SK-N-SH treated with all-trans-retinoic acid at 6 μM for 48 hours (cell line): Measurements from ENCODE around the gene RAB25.

Experiments used
- ATAC-seq: fragments of 200-7000 bp; cut with Tn5 transposase; 3 replicates; pipeline ENCODE4 v1.9.1; 2020; ENCODE audit warnings: mild to moderate bottlenecking, moderate library complexity
- ARNTL ChIP-seq: fragments of 450-650 bp; formaldehyde crosslinking; IDR thresholded peaks from 2 replicates; pipeline ENCODE4 v1.5.0; 2020; ENCODE audit warnings: low read depth, mild to moderate bottlenecking, moderate library complexity, borderline replicate concordance
- BACH2 ChIP-seq: fragments of 250-450 bp; sonication (Bioruptor Pico); IDR thresholded peaks from 2 replicates; pipeline ENCODE4 v1.9.0; 2021; ENCODE audit warnings: mild to moderate bottlenecking, borderline replicate concordance
- CREB5 ChIP-seq: fragments of 250-450 bp; sonication (Bioruptor Pico); IDR thresholded peaks from 2 replicates; pipeline ENCODE4 v1.5.1; 2020; ENCODE audit warnings: low read depth, mild to moderate bottlenecking, moderate library complexity
- CSRNP3 ChIP-seq: fragments of 250-450 bp; sonication (Bioruptor Pico); IDR thresholded peaks from 2 replicates; pipeline ENCODE4 v1.5.1; 2021; ENCODE audit warnings: mild to moderate bottlenecking, moderate library complexity
- ESRRG ChIP-seq: fragments of 250-450 bp; sonication (Bioruptor Pico); IDR thresholded peaks from 2 replicates; pipeline ENCODE4 v1.6.1; 2021; ENCODE audit warnings: mild to moderate bottlenecking
- GLIS3 ChIP-seq: fragments of 250-450 bp; sonication (Bioruptor Pico); IDR thresholded peaks from 2 replicates; pipeline ENCODE4 v1.5.0; 2020; ENCODE audit warnings: mild to moderate bottlenecking, moderate library complexity
- ISL1 ChIP-seq: fragments of 250-450 bp; sonication (Bioruptor Pico); IDR thresholded peaks from 2 replicates; pipeline ENCODE4 v2.1.2; 2022; ENCODE audit warnings: mild to moderate bottlenecking, moderate library complexity
- OSR1 ChIP-seq: fragments of 250-450 bp; sonication (Bioruptor Pico); IDR thresholded peaks from 2 replicates; pipeline ENCODE4 v1.8.0; 2022; ENCODE audit warnings: moderate library complexity, mild to moderate bottlenecking, inconsistent platforms
- PATZ1 ChIP-seq: fragments of 250-450 bp; sonication (Bioruptor Pico); IDR thresholded peaks from 2 replicates; pipeline ENCODE4 v1.8.0; 2020; ENCODE audit warnings: mild to moderate bottlenecking, moderate library complexity, borderline replicate concordance
- POU6F1 ChIP-seq: fragments of 250-450 bp; sonication (Bioruptor Pico); IDR thresholded peaks from 2 replicates; pipeline ENCODE4 v1.8.0; 2021; ENCODE audit warnings: low read depth, mild to moderate bottlenecking, moderate library complexity, borderline replicate concordance
- PPARA ChIP-seq: fragments of 250-450 bp; sonication (Bioruptor Pico); IDR thresholded peaks from 2 replicates; pipeline ENCODE4 v1.5.0; 2020; ENCODE audit warnings: mild to moderate bottlenecking, borderline replicate concordance
- RARB ChIP-seq: fragments of 250-450 bp; sonication (Bioruptor Pico); IDR thresholded peaks from 2 replicates; pipeline ENCODE4 v1.8.0; 2021; ENCODE audit warnings: mild to moderate bottlenecking, moderate library complexity
- TOX ChIP-seq: fragments of 250-450 bp; sonication (Bioruptor Pico); IDR thresholded peaks from 2 replicates; pipeline ENCODE4 v1.8.0; 2021; ENCODE audit warnings: mild to moderate bottlenecking, moderate library complexity, borderline replicate concordance
- TSHZ2 ChIP-seq: fragments of 250-450 bp; sonication (Bioruptor Pico); IDR thresholded peaks from 2 replicates; pipeline ENCODE4 v1.5.0; 2020; ENCODE audit warnings: mild to moderate bottlenecking, moderate library complexity
- ZC3H10 ChIP-seq: fragments of 250-450 bp; sonication (Bioruptor Pico); IDR thresholded peaks from 2 replicates; pipeline ENCODE4 v1.5.1; 2021; ENCODE audit warnings: mild to moderate bottlenecking, moderate library complexity
- ZFP3 ChIP-seq: fragments of 250-450 bp; sonication (Bioruptor Pico); IDR thresholded peaks from 2 replicates; pipeline ENCODE4 v1.5.0; 2020; ENCODE audit warnings: mild to moderate bottlenecking, moderate library complexity

Gene RAB25

GRCh38 chr1:156072251-156072650, 11.3 kb downstream of the RAB25 start (continued):
- TF ChIP-seq TSHZ2 (CRISPR knock-in tag) (no peak), RARB (CRISPR knock-in tag) (no peak), TOX (CRISPR knock-in tag) (no peak), POU6F1 (CRISPR knock-in tag) (no peak), GLIS3 (CRISPR knock-in tag) (no peak), BACH2 (CRISPR knock-in tag) (no peak), PPARA (no peak)

- no peak for ATAC-seq
- TF ChIP-seq ZC3H10 (no peak), TOX (CRISPR knock-in tag) (no peak)
- TF ChIP-seq, all 23 proteins: peak for 0
These were observed 12.2 kb downstream of the RAB25 start for GRCh38 chr1:156073110-156073687.

GRCh38 chr1:156073740-156074139, 12.8 kb downstream of the RAB25 start:
- ATAC-seq: no peak
- TF ChIP-seq BACH2 (CRISPR knock-in tag) (no peak), PATZ1 (CRISPR knock-in tag) (no peak), TSHZ2 (CRISPR knock-in tag) (no peak), CREB5 (CRISPR knock-in tag) (no peak)
- TF ChIP-seq, all 23 proteins: peak for 0

GRCh38 chr1:156074661-156075060, 13.7 kb downstream of the RAB25 start:
- TF ChIP-seq BACH2 (CRISPR knock-in tag) (no peak), ARNTL (CRISPR knock-in tag) (no peak), PATZ1 (CRISPR knock-in tag) (no peak), ESRRG (CRISPR knock-in tag) (no peak), OSR1 (no peak), POU6F1 (CRISPR knock-in tag) (no peak), ZFP3 (CRISPR knock-in tag) (no peak), ISL1 (CRISPR knock-in tag) (no peak), TOX (CRISPR knock-in tag) (no peak), CREB5 (CRISPR knock-in tag) (no peak), CSRNP3 (CRISPR knock-in tag) (no peak)
- ATAC-seq: no peak
